Measurements from ENCODE around the gene PDZD4. TPM values are rescaled to one million over a fixed set of nuclear protein-coding genes. Genes with fewer than 3 reads are reported as not detected.

Gene PDZD4
- total and polyA plus RNA-seq, 2 experiments from 2014 or later: 30.5 to 230 TPM

- TF ChIP-seq, protein P1, sequence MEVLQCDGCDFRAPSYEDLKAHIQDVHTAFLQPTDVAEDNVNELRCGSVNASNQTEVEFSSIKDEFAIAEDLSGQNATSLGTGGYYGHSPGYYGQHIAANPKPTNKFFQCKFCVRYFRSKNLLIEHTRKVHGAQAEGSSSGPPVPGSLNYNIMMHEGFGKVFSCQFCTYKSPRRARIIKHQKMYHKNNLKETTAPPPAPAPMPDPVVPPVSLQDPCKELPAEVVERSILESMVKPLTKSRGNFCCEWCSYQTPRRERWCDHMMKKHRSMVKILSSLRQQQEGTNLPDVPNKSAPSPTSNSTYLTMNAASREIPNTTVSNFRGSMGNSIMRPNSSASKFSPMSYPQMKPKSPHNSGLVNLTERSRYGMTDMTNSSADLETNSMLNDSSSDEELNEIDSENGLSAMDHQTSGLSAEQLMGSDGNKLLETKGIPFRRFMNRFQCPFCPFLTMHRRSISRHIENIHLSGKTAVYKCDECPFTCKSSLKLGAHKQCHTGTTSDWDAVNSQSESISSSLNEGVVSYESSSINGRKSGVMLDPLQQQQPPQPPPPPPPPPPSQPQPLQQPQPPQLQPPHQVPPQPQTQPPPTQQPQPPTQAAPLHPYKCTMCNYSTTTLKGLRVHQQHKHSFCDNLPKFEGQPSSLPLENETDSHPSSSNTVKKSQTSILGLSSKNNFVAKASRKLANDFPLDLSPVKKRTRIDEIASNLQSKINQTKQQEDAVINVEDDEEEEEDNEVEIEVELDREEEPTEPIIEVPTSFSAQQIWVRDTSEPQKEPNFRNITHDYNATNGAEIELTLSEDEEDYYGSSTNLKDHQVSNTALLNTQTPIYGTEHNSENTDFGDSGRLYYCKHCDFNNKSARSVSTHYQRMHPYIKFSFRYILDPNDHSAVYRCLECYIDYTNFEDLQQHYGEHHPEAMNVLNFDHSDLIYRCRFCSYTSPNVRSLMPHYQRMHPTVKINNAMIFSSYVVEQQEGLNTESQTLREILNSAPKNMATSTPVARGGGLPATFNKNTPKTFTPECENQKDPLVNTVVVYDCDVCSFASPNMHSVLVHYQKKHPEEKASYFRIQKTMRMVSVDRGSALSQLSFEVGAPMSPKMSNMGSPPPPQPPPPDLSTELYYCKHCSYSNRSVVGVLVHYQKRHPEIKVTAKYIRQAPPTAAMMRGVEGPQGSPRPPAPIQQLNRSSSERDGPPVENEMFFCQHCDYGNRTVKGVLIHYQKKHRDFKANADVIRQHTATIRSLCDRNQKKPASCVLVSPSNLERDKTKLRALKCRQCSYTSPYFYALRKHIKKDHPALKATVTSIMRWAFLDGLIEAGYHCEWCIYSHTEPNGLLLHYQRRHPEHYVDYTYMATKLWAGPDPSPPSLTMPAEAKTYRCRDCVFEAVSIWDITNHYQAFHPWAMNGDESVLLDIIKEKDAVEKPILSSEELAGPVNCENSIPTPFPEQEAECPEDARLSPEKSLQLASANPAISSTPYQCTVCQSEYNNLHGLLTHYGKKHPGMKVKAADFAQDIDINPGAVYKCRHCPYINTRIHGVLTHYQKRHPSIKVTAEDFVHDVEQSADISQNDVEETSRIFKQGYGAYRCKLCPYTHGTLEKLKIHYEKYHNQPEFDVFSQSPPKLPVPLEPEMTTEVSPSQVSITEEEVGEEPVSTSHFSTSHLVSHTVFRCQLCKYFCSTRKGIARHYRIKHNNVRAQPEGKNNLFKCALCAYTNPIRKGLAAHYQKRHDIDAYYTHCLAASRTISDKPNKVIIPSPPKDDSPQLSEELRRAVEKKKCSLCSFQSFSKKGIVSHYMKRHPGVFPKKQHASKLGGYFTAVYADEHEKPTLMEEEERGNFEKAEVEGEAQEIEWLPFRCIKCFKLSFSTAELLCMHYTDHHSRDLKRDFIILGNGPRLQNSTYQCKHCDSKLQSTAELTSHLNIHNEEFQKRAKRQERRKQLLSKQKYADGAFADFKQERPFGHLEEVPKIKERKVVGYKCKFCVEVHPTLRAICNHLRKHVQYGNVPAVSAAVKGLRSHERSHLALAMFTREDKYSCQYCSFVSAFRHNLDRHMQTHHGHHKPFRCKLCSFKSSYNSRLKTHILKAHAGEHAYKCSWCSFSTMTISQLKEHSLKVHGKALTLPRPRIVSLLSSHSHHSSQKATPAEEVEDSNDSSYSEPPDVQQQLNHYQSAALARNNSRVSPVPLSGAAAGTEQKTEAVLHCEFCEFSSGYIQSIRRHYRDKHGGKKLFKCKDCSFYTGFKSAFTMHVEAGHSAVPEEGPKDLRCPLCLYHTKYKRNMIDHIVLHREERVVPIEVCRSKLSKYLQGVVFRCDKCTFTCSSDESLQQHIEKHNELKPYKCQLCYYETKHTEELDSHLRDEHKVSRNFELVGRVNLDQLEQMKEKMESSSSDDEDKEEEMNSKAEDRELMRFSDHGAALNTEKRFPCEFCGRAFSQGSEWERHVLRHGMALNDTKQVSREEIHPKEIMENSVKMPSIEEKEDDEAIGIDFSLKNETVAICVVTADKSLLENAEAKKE (CRISPR knock-in tag; IDR thresholded peaks at IDR 0.05): no peak
- TF ChIP-seq STAT1 (IDR thresholded peaks at IDR 0.05; ENCODE audit: unreplicated experiment) (no peak), CTCF (conservative IDR thresholded peaks at IDR 0.05; ENCODE audit: low read depth in 2 of 2) (no peak)
Measured at GRCh38 chrX:153791104-153791852, 39.1 kb downstream of the PDZD4 start (continued).

- no peak overlapping the region for H3K4me2 ChIP-seq
- peaks cover 6% of the 10 kb centered on the region; the same call in 1 of the 3 replicates for H3K36me3 Mint-ChIP-seq (ENCODE audit: low read depth)
- peaks cover 7% of the 10 kb centered on the region for H3K4me1 Mint-ChIP-seq
- H3K9me2 ChIP-seq (ENCODE audit: insufficient read depth): no peaks in the 10 kb centered on the region
- no peak overlapping the region for H3K4me3 Mint-ChIP-seq
- no peak overlapping the region for H3K27ac ChIP-seq (ENCODE audit: low read depth)
- no peak overlapping the region for H3K4me3 ChIP-seq
- DNase-seq (ENCODE audit: low spot score): no peak
- H2AFZ ChIP-seq: no peak overlapping the region
- no peaks in the 10 kb centered on the region for H3K9me3 Mint-ChIP-seq
- H4K20me1 ChIP-seq (replicated peaks; ENCODE audit: insufficient read depth): no peaks in the 10 kb centered on the region
- no peaks in the 10 kb centered on the region for H3K27me3 ChIP-seq (ENCODE audit: insufficient read depth)
- H3F3A ChIP-seq (replicated peaks; ENCODE audit: low read depth): no peaks in the 10 kb centered on the region
- H3K36me3 ChIP-seq (ENCODE audit: insufficient read depth): no peaks in the 10 kb centered on the region
- peaks cover 21% of the 10 kb centered on the region for H3K79me2 ChIP-seq (replicated peaks; ENCODE audit: insufficient read depth)
- H3K27me3 Mint-ChIP-seq (ENCODE audit: insufficient read depth, low read depth, poor library complexity): peaks cover 2% of the 10 kb centered on the region
- H3K27ac Mint-ChIP-seq: no peak overlapping the region
- ATAC-seq: no peak
- no peaks in the 10 kb centered on the region for H3K4me1 ChIP-seq (ENCODE audit: insufficient read depth)
- TF ChIP-seq POLR2AphosphoS5 (IDR thresholded peaks at IDR 0.05; ENCODE audit: low read depth) (no peak), ZNF331 (CRISPR knock-in tag; IDR thresholded peaks at IDR 0.05; ENCODE audit: low read depth) (no peak), JUNB (IDR thresholded peaks at IDR 0.05; ENCODE audit: unreplicated experiment) (no peak), CREB1 (CRISPR knock-in tag; IDR thresholded peaks at IDR 0.05; ENCODE audit: low read depth) (no peak), NANOG (IDR thresholded peaks at IDR 0.05; ENCODE audit: borderline replicate concordance) (no peak), STAT1 (IDR thresholded peaks at IDR 0.05; ENCODE audit: unreplicated experiment) (no peak), CTCF (conservative IDR thresholded peaks at IDR 0.05; ENCODE audit: low read depth in 2 of 2) (no peak)
- TF ChIP-seq, protein P2, sequence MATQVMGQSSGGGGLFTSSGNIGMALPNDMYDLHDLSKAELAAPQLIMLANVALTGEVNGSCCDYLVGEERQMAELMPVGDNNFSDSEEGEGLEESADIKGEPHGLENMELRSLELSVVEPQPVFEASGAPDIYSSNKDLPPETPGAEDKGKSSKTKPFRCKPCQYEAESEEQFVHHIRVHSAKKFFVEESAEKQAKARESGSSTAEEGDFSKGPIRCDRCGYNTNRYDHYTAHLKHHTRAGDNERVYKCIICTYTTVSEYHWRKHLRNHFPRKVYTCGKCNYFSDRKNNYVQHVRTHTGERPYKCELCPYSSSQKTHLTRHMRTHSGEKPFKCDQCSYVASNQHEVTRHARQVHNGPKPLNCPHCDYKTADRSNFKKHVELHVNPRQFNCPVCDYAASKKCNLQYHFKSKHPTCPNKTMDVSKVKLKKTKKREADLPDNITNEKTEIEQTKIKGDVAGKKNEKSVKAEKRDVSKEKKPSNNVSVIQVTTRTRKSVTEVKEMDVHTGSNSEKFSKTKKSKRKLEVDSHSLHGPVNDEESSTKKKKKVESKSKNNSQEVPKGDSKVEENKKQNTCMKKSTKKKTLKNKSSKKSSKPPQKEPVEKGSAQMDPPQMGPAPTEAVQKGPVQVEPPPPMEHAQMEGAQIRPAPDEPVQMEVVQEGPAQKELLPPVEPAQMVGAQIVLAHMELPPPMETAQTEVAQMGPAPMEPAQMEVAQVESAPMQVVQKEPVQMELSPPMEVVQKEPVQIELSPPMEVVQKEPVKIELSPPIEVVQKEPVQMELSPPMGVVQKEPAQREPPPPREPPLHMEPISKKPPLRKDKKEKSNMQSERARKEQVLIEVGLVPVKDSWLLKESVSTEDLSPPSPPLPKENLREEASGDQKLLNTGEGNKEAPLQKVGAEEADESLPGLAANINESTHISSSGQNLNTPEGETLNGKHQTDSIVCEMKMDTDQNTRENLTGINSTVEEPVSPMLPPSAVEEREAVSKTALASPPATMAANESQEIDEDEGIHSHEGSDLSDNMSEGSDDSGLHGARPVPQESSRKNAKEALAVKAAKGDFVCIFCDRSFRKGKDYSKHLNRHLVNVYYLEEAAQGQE (IDR thresholded peaks at IDR 0.05; ENCODE audit: unreplicated experiment): no peak
Measured at GRCh38 chrX:153789654-153790053, 40.7 kb downstream of the PDZD4 start.

All from GM23338 (cell line).